ENCODE results near the gene PUSL1. TPM values are rescaled to one million over a fixed set of nuclear protein-coding genes. Genes with fewer than 3 reads are reported as not detected.
A peak's percentile ranks its signal among the peaks of the same experiment; 100 is the strongest.

Gene PUSL1
- total RNA-seq, 1 donor from 2014 or later, result 19.0 TPM

GRCh38 chr1:1295154-1295923, 13.1 kb upstream of the PUSL1 start:
- DNase-seq (ENCODE audit: low spot score), result no peak

DNA sequence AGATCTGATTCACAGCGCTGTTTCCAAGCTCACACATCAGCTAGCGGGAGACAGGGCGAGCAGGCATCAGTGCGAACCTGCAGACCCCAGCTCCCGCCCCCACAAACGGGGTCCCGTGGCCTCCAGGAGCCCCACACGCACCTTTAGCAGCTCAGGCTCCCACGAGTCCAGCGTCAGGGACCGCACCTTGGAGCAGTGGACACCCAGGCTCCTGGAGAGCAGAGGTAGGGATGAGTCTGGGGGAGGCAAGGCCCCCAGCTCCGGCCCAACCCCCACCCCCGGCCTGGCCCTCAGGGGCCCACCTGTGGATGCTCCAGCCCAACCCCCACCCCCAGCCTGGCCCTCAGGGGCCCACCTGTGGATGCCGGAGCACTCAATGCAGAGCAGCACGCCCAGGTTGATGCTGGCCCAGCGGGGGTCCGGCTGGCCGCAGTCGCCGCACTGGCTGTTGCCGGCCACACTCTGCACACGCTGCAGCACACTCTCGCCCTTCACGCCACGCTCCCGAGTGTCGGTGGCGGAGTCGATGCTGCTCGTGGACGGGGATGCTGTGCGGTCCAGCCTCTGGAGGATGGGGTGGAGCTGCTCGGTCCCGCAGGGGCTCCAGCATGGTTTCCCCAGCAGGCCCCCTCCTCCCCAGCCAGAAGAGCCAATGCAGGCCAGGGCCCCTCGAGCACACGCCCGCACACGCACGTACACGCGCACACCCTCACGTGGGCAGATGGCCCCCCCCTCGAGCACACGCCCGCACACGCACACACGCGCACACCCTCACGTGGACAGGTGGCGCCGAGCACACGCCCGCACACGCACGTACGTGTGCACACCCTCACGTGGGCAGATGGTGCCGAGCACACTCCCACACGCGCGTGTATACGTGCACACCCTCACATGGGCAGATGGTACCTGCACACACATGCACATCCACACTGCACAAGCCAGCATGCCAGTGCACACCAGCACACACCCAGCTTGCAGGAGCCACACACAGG, 12.0 kb upstream of the PUSL1 start:
- no peak for DNase-seq (ENCODE audit: low spot score)

DNA sequence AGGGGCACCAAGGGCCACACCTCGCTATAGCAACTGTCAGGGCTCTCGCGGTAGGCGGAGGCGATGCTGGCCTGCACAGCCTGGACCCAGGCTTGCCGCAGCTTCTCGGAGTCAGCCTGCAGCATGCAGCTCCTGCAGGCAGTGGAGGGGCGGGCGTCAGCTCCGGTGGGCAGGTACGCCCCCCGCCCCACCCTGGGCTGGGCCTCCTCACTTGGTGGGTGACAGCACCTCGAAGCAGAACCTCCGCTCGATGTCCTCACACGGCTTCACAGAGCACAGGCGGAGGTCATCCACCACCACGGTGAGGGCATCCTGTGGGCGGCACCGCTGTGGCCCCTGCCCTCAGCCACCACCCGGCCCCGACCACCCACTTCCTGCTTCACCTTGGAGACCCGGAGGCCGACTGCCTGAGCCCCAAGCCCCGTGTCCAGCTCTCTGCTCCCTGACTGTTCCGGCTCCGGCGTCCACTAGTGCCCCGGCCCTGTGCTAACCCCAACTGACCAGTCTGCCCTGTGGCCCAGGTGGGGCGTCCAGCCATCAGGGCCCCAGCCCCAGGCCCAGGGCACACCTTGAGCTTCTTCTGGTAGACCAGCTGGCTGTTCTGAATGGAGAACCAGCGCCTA, 10.5 kb upstream of the PUSL1 start:
- no peak for DNase-seq (ENCODE audit: low spot score)

GRCh38 chr1:1298861-1299685, 9.3 kb upstream of the PUSL1 start:
- no peak for DNase-seq (ENCODE audit: low spot score)

DNA sequence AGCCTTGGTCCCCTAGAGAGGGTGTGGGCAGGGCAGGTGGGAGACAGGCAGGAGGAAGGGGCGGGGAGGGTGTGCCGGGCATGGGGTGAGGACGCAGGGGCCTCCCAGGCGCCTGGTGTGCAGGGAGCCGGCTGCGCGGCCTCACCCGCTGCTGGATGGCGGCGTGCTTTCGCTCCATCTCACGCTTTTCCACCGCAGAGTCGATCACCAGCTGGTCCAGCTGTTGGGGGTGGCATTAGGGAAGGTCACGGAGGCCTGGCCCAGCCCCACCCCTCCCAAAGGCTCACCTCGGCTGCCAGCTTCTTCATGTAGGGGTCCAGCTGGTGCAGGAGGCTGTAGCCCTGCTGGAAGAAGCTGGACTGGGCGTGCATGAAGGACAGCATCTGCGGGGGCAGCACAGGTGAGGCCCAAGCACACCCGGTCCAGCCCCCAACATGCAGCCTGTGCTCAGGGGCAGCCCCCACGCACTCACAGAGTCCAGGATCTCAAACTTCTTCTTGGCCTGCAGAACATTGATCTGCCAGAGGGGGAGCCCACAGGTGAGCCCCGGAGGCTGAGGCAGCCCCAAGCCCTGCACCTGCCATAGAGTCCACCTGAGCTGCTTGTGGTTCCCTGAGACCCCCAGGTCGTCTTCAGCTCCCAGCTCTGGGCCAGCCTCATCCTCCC, 8.6 kb upstream of the PUSL1 start:
- DNase-seq (ENCODE audit: low spot score), result no peak

DNA sequence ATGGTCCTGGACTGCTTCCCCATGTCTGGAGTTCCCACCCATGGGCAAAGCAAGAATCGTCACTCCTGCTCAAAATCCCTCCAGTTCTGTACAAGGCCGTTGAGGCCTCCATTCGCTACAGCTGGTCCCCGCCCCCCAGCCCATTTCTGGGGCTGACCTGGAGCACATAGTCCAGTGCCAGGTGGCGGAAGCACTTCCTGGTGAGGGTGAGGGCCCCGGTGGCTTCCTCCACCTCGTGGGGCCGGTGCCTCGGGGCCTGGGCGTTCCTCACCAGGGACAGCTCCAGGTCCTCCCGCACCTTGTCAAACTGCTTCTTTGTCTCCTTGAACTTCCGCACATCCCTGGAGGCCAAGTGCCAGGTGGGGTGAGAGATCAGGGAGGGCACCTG, 8.1 kb upstream of the PUSL1 start:
- no peak for DNase-seq (ENCODE audit: low spot score)

DNA sequence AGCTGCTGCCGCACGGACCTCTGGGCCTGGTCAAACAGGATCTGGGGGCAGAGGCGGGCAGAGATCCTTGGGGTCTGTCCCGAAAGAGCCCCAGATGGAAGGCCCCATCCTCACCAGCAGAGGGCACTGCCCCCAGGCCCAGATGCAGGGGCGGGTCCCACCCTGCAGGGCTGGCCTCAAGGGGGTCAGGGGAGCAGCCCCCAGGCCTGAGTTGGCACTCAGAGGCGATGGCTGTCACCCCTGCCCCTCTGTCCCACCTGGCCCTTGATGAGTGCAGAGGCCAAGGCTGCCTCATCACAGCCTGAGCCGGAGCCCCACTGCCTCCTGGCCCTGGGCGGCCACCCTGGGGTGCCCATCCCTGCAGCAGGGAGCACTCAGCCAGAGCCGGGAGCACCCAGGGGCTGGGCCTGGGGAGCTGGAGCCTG, 6.4 kb upstream of the PUSL1 start:
- DNase-seq (ENCODE audit: low spot score), result no peak

DNA sequence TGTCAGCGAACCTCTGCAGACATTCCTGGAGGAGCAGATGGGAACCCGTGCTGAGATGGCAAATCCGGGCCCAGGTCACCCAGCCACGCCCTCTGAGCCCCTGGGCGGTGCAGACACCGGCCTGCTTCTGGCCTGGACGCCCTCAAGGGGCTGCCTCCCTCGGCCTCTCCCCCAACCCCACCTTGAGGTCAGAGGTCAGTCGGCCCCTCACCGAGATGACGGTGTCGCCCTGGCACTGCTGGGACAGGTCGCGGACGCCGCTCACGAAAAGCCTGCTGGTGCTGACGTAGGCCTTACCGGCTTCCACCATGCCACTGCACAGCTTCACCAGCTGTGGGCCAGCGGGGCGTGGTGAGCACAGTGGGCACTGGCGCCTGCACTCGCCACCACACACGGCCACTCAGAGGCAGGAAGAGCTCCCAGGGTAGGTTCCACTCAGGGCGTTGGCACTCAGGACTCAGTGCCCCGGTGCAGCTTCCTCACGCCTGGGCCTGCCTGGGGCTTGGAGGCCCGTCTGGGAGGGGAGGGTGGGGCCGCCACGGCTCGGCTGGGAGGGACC, 5.4 kb upstream of the PUSL1 start:
- DNase-seq (ENCODE audit: low spot score), result no peak

DNA sequence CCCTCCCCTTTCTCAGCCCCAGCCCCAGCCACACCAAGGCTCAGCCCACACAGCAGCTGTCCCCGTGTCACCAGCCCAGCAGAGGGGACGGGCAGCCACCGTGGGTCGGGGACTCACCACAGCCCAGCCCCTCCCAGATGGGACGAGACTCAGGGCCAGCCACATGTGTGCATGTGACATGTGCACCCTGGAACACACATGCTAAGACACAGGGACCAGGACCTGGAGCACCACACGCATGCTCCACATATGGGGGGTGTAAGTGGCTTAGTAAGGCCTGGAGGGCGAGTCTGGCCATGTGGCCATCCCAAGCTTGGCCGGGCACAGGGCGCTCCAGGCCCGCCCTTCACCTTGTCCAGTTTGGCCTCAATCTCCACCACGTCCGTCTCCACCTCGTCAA, 4.7 kb upstream of the PUSL1 start:
- DNase-seq (ENCODE audit: low spot score), result no peak

DNA sequence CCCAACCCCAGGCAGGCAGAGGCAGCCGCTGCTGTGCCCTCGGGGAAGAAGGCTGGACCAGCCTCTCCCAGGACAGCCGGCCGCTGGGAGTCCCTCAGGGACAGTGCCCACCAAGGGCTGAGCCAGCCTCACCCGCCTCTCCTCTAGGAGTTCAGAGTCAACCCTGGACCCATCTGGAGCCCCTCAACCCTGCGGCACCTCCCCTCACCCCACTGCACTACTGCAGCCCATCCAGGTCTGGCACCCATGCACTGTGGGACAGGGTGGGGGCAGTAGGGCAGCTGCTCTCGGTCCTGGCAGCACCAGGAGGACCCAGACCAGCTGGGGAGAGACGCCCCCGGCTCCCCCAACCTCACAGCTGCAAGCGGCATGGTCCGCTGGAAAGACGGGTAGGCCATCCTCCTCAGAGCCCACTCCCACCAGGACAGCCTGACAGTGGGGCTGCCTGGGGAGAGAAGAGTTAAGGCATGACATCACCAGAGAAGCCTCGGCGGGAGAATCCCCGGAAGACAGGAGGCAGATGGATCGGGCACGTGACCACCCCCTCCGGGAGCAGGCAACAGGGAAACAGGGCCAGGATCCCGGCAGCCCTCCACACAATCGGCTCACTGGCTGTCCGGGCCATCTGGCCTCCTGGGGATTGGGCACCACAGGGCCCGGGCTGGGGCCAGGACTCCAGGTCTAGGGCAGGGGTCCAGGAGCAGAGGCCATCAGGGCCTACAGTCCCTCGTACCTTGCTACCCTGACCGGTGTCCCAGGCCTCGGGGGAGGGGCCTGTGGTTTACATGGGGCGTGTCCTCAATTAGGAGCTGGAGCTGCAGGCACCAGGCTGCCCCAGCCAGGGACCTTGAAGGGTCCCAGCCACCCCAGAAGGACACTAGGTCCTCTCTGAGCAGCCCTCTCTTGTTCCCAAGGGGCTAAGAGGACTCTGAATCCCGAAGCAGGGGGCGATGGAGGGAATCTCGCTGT, 3.8 kb upstream of the PUSL1 start:
- peak; percentile 87 for DNase-seq (ENCODE audit: low spot score)

- peak; percentile 51 for DNase-seq (ENCODE audit: low spot score)
These were observed 2.9 kb upstream of the PUSL1 start for GRCh38 chr1:1305300-1306069.

DNA sequence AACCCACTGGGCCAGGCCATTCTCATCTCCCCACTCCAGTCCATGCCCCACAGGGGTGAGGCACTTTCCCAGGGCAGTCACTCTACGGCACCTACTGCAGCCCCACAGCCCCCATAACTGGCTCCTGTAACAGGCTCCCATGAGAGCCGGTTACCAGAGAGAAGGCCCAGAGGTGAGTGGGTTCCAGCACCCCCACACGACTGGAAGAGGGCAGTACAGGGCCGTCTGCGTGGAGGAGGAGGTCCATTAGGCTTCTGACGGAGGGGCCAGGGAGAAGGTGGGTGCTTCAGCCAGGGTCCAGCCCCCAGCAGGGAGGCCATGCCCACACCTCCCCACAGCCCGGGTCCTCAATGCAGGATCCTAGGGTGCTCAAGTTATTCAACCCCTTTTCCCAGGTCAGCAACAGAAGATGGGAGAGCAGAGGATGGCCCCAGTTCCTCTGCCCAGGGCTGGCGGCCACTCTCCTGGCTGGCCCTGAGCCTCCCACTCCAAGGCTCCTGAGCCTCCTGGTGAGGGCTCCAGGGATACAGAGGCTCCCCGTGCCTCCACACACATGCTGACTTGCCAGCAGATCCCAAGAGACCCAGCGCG, 2.2 kb upstream of the PUSL1 start:
- no peak for DNase-seq (ENCODE audit: low spot score)

DNA sequence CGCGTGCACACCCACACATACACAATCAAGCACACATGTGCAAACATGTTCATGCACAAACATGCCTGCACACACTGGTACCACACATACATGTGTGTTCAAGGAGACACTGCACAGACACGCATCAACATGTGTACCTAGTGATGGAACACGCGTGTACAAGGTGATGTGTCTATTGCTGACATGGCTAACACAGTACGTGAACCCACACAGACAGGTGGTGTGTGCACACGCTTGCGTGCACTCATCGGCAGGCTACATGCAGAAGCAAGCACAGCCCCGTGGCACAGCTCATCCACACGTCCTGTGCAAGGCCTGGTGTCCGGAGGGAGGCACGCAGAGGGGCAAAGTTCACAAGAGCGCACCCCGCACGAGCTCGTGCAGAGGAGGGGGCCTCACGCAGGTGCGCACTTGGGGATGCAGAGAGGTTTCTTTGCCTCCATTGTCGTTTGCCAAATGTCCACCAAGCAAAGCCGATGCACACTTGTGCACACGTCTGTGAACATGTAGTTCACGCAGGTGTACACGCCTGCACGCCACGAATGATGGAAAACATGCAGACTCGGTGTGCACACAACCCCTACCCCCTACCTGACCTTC, 1.6 kb upstream of the PUSL1 start:
- DNase-seq (ENCODE audit: low spot score), result no peak

- DNase-seq (ENCODE audit: low spot score), result no peak
These were observed 1.0 kb upstream of the PUSL1 start for GRCh38 chr1:1307261-1307922.

DNA sequence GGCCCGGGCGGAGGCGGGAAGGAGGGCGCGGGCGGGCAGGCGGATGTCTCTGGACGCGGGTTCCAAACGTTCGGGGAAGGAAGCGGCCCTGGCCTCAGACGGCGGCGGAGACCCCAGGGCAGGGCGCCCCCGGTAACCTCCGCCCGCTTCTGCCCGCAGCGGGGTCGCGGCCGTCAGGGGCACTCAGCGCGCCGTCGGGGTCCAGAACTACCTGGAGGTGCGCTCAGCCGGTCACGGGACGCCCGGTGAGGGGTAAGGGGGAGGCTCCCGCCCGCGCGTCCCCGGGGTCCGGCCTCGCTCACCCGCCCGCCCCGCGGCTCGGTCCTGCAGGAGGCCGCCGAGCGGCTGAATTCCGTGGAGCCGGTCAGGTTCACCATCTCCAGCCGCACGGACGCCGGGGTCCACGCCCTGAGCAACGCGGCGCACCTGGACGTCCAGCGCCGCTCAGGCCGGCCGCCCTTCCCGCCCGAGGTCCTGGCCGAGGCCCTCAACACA, 406 bp downstream of the PUSL1 start:
- DNase-seq (ENCODE audit: low spot score), result no peak

DNA sequence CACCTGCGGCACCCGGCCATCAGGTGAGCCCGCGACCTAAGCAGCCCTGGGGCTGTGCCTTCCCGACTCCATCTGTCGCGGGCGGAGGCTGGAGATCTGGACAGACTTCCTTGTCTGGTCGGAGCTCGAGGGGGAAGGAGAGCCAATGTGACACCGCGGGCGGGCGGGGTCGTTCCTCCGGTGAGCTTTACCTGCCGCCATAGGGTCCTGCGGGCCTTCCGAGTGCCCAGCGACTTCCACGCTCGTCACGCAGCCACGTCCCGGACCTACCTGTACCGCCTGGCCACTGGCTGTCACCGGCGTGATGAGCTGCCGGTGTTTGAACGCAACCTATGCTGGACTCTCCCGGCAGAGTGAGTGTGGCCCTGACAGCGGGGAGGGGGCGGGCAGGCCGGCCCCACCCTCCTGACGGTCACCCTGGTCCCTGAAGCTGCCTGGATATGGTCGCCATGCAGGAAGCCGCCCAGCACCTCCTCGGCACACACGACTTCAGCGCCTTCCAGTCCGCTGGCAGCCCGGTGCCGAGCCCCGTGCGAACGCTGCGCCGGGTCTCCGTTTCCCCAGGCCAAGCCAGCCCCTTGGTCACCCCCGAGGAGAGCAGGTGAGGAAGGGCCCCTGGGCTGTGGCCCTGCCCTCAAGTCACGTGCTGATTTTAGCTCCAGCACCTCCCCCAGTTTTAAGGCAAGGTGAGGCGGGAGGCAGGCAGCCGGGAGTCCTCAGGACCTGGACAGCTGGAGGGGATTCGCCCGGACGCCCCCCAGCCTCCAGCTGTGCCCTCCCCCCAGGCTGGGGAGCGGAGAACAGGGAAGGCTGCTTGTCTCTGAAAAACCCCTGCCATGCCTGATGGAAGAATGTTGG, 1.1 kb downstream of the PUSL1 start:
- DNase-seq (ENCODE audit: low spot score), result no peak
